OCI-M2 (cell line): ENCODE data around the gene RBL1.
"Not testable (repeated sequence)": the region's sequence is repeated elsewhere in the genome, so short reads cannot be mapped to it uniquely, and the experiment has no call there.

ENCODE experiments used
- DNase-seq: peaks from one replicate; lab custom pipeline; 2025; ENCODE audit not compliant: unreplicated experiment; lab: John Stamatoyannopoulos, UW

The RBL1 gene, protein sequence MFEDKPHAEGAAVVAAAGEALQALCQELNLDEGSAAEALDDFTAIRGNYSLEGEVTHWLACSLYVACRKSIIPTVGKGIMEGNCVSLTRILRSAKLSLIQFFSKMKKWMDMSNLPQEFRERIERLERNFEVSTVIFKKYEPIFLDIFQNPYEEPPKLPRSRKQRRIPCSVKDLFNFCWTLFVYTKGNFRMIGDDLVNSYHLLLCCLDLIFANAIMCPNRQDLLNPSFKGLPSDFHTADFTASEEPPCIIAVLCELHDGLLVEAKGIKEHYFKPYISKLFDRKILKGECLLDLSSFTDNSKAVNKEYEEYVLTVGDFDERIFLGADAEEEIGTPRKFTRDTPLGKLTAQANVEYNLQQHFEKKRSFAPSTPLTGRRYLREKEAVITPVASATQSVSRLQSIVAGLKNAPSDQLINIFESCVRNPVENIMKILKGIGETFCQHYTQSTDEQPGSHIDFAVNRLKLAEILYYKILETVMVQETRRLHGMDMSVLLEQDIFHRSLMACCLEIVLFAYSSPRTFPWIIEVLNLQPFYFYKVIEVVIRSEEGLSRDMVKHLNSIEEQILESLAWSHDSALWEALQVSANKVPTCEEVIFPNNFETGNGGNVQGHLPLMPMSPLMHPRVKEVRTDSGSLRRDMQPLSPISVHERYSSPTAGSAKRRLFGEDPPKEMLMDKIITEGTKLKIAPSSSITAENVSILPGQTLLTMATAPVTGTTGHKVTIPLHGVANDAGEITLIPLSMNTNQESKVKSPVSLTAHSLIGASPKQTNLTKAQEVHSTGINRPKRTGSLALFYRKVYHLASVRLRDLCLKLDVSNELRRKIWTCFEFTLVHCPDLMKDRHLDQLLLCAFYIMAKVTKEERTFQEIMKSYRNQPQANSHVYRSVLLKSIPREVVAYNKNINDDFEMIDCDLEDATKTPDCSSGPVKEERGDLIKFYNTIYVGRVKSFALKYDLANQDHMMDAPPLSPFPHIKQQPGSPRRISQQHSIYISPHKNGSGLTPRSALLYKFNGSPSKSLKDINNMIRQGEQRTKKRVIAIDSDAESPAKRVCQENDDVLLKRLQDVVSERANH

DNA sequence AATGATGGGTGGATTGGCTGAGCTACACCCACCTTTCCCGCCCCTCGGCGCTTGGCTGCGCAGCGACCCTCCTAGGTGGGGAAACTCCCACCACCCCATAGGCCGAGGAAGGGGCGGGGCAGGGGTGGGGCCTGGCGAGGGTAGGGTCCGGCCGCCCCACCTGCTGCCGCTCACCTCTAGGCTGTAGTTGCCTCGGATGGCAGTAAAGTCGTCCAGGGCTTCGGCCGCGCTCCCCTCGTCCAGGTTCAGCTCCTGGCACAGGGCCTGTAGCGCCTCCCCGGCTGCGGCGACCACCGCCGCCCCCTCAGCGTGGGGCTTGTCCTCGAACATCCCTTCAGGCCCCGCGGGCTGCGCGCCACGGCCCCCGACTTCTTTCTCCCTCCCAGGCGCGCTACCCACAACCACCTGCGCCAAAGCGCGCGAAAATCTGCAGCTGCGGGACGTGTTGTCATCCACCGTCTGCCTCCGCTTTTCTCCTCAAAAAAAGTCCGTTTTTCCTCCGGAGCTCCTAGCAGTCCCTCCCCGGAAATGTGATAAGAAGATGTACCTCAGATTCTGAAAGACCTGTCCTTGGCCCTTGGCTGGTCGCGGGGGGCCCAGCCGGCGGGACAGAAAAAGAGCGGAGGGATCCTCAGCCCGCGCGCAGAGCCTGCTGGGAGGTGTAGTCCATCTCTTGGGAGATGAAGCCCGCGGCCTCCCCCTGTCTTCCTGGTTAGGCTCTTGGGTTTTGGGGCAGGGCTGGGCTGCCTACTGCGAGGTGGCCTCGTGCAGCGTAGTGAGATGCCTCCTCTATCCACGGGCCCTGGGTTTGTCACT is at the start of gene RBL1:
TSS of gene RBL1 (minus strand) at position 399 of the 816 bp plus-strand sequence. CDS start at position 330, 69 bp downstream.
- DNase-seq = peak; percentile 72

DNA sequence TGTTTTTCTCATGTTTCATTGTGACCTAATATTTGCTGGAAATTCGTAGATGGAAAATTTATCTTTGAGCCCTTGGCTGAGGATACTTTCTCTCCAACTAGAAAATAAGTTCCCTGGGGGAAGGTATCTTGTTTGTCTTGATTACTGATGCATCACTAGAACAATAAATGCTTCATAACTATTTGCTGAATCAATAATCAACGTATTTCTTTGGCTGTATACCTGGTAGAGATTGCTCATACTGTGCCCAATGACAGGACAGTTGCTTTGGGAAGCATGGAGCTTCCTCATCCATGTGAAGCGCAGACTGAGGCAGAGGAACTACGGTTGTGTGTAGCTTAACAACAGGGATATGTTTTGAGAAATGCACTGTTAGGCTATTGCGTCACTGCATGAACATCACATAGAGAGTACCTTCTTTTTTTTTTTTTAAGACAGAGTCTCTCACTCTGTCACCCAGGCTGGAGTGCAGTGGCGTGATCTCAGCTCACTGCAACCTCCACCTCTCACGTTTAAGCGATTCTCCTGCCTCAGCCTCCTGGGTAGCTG is 49.1 kb upstream of the RBL1 start:
- DNase-seq = no peak

DNA sequence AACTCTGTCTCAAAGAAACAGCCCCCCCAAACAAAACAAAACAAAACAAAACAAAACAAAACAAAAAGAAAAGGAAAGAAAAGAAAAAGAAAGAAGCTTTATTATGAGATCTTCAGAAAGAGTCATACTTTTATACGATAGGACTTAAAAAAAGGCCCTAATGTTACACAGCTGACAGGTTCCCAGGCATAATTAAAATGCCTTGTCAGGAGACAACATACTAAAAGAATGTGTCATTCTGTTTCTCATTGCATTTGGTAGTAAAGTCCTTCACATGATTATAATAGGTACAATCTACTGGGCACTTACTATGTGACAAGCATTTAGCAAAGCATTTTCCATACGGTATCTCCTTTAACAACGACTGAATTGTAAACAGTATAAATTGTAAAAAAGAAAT is 46.9 kb upstream of the RBL1 start:
- no peak for DNase-seq

DNA sequence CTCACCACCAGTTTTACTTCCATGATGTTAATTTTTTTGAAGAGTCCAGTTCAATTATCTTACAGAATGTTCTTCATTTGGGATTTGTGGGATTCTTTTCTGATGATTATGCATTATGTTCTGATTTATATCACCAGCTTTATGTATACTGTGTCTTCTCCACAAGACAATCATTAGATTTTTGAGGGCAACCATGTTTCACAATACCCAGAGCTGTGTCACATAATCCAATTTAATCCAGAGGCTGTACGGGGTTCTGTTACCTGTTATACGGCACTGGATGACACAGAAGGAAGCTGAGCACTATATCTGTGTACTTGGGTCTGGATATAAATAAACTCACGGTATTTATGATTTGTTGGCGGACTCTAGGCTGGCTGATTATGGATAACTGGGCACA is 41.8 kb upstream of the RBL1 start:
- no peak for DNase-seq

DNA sequence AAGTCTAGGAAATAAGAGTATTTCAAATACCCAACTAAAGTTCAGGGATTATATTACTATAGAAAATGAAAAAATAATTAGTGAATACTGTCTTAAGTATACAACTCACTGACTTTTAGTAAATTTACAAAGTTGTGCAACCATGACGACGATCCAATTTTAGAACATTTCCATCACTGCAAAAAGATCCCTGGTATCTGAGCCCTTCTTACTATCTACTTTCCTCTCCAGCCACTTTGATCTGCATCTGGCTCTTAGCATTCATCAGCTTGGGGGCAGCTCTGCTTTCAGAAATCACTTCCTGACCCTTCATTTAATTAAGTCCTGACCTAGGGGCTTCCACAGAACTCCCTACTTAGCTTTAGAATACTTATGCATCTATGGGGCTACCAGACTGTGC is 38.2 kb upstream of the RBL1 start:
- DNase-seq = no peak

DNA sequence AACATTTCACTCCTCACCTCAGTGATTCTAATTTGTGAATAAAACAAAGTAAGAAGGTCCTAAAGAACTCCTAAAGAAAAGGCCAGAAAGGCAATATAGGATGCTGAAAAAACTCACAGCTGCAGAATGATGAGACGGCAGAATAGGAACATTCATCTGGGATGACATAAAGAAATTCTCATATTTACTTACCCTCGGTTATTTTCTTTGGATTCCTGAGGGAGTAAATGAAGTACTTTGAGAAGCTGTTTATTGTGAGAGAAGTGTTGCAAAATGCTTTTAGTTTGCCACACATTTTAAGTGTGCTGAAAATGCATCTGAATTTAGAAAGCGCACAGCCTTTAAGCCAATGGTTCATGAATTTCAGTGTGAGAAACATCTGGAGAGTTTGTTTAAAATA is 35.7 kb upstream of the RBL1 start:
- no peak for DNase-seq

DNA sequence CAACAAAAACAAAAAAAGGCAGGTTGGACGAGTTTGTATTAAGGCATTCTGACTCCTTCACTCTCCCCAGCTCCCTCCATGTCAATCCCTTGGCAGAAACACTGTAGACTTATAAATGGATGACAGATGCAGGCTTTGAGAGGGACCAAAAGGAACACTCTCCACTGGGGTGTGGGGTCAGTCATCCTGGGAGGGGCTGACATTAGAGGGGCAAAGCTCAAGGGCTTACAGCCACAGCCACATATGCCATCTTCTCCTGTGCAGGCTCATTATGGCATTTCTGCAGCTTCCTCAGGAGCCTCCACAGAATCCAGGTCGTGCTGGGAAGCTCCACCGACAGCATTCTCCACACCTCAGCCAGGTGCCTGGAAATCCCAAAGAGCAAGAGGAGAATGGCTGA is 33.0 kb upstream of the RBL1 start:
- no peak for DNase-seq

DNA sequence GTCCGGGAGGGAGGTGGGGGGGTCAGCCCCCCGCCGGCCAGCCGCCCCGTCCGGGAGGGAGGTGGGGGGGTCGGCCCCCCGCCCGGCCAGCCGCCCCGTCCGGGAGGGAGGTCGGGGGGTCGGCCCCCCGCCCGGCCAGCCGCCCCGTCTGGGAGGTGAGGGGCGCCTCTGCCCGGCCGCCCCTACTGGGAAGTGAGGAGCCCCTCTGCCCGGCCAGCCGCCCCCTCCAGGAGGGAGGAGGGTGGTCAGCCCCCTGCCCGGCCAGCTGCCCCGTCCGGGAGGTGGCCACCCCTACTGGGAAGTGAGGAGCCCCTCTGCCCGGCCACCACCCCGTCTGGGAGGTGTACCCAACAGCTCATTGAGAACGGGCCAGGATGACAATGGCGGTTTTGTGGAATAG is 30.5 kb upstream of the RBL1 start:
- DNase-seq = not testable (repeated sequence)

DNA sequence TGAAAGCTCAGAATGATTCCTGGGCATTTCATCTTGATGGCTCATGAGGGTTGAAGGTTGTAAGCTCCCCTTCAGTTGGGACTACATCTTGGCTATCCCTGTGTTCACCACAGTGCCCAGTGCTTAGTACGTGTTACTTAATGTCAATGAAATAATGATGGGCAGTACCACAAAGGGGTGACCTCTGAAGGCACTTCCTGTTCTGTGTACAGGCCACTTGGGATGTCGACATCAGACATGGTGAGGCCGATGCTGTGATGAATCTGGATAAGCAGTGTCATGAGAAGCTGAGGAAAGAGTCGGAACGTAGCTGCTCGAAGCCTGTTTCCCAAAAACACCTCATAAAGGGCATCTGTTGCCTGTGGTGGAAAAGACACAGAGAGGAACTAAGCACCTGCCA is 27.6 kb upstream of the RBL1 start:
- no peak for DNase-seq

DNA sequence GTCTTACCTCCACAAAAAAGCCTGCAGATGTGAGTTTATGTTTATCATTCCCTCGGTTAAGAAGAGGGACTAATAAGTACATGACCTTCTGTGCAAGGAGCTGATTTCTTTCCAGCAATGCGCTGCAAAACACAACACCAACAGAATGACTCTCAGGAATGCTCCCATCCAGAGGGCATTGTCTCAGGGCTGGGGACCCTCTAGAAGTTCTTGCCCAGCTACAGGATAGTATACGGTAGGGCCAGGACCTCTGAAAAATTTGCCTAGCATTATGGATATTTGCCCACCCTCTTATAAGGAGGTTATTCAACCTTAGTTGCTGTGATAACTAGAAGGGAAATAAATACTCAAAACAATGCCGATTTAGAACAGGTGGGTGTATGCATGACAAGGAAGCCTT is 24.7 kb upstream of the RBL1 start:
- DNase-seq = no peak

DNA sequence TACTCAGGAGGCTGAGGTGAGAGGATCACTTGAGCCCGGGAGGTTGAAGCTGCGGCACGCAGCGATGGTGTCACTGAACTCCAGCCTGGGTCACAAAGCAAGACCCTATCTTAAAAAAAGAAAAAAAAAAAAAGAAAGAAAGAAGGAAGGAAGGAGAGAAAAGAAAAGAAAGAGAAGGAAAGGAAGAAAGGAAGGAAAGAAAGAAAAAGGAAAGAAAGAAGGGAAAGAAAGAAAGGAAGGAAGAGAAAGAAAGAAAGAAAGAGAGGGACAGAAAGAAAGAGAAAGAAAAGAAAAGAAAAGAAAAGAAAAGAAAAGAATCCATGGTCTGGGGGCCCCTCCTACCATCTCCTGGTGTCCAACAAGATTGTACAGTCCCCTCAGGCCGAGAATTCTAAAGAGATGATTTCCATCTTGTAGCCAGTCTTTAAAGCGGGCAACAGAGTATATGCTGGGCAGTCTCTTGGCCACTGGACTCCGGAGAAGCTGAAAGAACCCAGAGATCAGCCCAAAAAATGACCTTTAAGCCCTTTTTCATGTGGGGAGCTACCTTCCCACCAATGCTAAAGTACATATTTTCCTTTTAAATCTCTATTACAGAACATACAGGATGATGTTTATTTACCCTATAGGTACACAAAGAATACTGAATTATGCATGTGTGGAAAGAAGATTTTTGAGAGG is 23.7 kb upstream of the RBL1 start:
- DNase-seq = no peak

DNA sequence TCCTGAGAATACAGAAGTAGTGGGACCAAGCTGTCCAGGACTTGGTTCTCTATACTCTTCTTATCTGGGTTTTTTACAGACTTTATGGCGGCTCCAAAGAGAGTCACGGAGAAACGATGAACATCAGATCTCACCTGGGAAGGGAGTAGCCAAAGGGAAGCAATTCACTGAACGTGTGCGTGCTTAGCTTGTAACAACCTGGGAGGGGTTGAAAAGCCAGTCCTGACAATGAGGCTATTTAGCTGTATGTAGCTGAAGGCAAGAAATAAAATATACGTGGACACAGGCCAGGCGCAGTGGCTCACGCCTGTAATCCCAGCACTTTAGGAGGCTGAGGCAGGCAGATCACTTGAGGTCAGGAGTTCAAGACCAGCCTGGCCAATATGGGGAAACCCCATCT is 18.2 kb upstream of the RBL1 start:
- DNase-seq = no peak

DNA sequence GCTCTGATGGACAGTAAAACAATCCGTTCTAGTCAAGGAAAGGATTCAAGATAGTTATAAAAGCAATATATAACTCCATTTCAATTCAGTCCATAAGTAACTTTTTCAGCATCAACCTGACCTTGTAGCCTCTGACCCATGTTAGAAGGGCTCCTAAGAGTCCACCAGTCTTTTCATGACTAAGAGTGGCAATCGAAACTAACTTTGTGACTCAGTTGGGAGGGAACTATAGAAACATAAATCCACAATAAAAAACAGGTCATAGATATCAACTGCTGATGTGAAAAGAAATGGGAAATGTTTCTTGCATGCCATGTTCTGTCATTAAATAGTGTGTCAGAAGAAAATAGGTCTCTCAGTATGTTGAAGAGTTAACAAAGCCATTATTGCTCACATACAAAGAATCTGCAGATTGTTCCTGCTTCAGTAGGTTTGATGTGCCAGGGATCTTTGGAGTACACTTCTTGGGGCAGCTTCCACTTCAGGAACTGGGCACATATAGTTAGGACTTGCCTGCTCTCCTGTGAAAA is 16.2 kb upstream of the RBL1 start:
- DNase-seq = no peak

DNA sequence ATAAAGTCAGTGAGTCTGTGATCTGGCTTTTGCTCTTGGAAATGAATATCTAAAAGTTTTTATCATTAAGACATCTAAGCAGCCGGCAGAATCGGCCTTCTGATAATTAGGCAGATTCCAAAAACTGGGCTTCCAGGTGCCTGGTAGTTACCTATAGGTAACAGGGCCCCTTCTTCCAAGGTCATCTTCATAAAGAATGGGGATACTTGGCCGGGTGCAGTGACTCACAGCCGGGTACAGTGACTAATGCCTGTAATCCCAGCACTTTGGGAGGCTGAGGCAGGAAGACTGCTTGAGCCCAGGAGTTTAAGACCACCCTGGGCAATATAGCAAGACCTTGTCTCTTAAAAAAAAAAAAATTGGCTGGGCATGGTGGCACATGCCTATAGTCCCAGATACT is 12.9 kb upstream of the RBL1 start:
- DNase-seq = no peak

DNA sequence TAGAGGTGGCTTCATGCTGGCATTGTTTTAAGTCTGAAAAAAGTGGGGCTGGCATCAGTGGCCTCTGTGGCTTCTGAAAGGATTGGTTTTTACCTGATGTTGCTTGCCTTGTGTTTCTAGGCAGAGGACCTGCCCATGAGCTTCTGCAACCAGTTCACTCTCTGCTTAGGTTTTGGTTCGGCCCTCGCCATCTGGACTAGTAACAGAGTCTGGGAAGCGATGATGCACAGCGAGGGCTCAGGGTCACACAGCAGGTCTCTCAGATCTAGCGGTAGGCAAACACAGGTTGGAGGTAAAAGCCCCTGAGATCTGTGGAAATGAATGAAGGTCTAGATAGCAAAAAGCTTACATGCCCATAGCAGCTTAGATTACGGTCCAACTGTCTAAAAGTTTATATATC is 6.8 kb upstream of the RBL1 start:
- no peak for DNase-seq

DNA sequence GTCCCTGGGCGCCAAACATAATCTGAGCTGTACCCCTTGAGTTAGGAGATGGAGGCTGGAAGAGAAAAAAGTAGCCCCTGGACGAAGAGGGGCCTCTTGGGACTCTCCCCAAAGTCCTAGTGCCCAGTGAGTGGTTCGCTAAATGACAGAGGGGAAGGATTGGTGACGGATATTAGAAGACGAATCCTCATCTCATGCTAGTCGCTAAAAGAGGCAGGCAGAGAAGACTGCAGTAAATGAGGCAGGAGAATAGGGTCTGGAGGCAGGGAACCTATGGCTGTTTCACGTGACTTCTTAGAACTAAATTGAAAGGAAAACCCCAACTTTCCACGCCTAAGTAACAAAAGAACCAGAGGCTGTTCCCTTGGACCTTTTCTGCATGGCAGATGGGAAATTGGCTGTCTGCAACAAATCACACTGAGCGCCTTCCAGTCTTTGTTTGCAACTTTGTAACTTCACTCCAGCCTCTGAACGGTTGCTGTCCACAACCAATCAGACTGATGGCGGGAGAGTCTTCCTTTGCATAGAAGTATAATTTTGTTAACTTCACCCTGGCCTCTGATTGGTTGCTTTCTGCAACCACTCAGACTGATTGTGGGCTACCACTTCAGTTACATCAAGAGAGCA is 731 bp upstream of the RBL1 start:
- DNase-seq = no peak

DNA sequence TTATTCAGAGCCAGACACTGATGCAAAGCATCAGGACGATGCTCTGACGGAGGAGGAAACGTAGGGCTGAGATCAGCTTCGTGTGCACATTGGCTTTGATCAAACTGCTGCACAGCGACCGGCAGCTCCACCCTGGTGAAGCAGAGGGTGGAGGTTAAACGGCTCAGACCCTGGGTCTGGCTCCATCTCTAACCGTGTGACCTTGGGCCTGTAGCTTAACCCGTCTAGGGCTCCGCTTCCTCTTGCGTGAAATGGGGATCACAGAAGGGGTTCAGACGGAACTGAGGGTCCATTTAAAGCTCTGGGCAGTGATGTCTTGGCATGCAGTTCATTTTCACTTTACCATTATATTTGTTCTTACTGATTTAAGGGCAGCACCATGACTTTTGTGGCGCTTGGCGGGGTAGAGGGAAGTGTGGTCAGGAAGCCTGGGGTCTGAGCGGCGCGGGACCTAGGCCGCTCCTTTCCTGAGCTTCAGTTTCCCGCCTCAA is 644 bp downstream of the RBL1 start:
- DNase-seq = no peak

DNA sequence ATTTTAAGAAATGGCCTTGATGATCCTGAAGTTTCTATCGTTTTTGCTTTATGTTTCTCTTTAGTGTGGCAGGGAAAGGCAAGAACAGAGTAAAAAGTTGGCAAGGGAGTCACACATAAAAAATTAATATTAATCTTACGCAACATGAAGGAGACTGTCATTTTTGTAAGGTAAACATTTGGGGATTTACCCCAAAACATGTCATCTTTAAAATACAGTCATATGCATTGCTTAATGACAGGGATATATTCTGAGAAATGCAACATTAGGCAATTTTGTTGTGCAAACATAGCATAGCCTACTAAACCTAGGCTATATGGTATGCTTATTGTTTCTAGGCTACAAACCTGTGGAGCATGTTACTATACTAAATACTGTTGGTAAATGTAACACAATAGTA is 5.4 kb downstream of the RBL1 start:
- no peak for DNase-seq

DNA sequence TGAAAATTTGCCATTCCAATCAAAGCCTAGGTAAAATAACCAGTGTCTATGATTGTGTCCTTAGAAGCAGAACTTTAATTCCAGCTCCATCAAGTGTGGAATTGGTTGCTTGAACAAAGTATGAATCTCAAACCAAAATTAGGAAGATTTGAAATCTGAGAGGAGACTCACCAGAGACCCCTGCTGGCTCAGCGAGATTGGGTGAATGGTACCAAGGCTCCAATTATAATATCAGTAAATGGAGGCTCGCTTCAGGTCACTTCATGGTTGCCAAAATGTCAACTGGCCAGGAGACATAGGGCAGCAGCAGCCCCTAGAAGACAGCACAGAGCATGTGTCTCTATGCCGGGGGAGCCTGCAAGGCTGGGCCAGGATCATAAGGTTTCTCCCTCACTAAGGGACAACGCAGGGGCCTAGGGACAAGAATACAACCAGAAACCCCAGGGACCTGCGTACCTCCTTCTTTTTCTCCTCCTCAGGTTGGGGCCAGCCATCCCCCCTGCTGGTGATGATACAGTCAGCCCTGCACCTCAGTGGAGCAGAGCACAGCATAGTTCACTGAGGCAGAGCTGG is 14.0 kb downstream of the RBL1 start:
- no peak for DNase-seq
